DMS79 treated with DMSO at 0.1 percent for 48 hours (cell line): Measurements from ENCODE around the gene NPL.
A peak's percentile ranks its signal among the peaks of the same experiment; 100 is the strongest.

Experiments used
- DNase-seq: peaks from one replicate; lab custom pipeline; 2025; lab: John Stamatoyannopoulos, UW

The NPL gene

DNA sequence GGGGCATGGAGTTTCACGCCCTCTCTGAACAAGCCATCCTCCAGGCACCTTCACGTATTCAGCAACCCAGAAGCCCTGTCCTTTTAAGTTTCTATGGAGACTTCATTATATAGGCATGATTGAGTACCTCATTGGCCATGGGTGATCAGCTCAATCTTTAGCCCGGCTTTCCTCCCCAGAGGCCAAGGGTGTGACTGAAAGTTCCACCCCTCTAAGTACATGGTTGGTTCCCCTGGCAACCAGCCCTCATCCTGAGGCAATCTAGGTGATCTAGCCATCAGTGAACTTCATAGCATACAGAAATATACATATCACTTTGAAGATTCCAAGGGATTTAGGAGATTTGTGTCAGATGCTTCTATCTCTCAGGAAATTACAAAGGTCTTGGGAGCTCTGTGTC is 28.2 kb downstream of the NPL start:
- DNase-seq = no peak

DNA sequence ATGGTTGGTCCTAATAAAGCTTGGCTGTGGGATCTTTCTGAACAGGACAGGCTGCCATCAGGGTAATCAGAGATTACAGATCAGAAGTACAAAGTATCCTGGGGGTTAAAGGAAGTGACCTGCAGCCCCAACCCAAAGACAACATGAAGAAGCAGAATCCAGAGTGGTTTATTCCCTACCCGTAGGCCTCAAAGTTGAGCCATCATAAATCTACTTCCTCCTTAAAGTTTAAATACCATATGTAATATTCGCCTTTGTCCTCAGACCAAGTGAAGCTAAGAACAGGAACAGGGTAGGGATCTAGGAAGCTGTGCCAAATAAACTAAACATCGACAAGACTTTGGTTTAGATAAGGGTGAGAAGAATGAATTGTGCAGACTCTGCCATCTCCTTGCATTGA is 33.6 kb downstream of the NPL start:
- no peak for DNase-seq

- no peak for DNase-seq
Observed at GRCh38 chr1:182826892-182827291, 37.3 kb downstream of the NPL start.

GRCh38 chr1:182829285-182829932 is 39.8 kb downstream of the NPL start:
- no peak for DNase-seq

GRCh38 chr1:182833271-182833670 is 43.7 kb downstream of the NPL start:
- no peak for DNase-seq

GRCh38 chr1:182834326-182834725 is 44.8 kb downstream of the NPL start:
- DNase-seq = no peak

GRCh38 chr1:182835806-182836205 is 46.2 kb downstream of the NPL start:
- no peak for DNase-seq

DNA sequence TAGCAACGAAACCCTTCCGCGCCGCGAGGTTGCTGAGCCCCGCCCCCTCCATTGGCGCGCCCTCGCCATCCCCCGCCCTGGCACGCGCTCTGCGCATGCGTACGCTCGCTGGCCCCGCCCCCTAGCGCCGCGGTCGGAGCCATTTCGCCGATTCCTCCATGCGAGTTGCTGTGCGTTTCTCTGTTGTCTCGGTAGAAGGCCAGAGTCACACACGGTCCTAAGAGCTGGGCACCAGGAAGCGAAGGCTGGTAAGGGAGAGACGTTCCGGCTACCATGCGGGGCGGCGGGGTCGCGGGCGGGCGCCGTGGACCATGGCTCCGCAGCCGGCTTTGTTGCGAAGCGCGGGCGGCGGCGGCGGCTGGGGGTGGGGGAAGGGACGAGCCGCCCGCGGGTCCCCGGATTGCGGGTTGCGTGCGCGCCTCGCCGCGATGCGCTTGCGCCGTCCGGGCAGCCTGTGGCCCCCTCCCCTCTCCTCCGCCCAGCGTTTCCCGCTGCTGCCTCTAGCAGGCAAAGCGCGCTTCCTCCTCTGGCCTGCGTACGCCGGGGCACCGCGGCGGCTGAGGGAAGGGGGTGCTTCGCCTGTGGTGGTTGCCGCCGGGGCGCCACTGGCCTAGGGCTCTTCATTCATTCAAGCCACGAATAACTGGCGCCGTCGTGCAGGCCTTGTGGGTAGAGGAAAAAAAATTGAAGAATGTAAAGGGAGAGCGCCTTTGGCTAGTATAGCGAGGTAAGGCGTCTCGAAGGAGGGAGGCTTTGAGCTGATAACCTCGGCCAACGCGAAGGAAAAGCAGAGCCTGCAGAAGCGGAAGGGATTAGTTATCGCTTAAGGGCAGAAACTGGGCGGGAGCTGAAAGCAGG is 49.9 kb downstream of the NPL start, which contains the start of gene DHX9:
TSS of gene DHX9 (plus strand) at position 139 of the 858 bp plus-strand sequence. CDS start 3,220 bp downstream, outside the sequence.
- peak; percentile 89 for DNase-seq

DNA sequence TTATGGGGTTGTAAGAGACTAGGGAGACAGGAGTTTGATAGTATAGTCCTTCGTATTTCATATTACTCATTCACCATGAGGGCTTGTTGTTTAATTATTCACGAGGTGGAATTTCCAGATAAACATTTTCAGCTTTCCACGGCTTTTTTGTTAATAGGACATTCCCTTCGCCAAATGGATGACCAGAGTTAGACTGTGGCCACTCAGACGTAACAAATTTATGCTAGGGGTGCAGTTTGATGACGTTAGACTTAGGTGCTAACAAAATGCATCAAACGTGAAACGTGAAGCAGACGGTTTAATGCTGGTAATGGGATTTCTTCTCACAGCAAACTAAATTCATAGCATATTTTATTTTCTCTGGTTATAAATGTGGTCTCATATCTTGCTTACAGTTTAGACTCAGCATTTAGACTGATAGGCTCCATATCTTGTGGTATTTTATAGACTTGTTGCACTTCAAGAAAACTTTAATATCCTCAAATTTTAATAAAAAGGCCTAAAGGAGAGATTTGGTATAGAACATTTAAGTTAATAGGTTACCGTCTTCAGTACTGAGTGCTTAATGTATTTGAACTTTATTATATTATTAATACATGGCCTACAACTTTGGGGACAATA is 51.9 kb downstream of the NPL start:
- no peak for DNase-seq

- no peak for DNase-seq
Observed at GRCh38 chr1:182842265-182842664, 52.7 kb downstream of the NPL start.

- DNase-seq = no peak
Observed at GRCh38 chr1:182845379-182845778, 55.8 kb downstream of the NPL start.

GRCh38 chr1:182845894-182846293 is 56.3 kb downstream of the NPL start:
- DNase-seq = no peak

DNA sequence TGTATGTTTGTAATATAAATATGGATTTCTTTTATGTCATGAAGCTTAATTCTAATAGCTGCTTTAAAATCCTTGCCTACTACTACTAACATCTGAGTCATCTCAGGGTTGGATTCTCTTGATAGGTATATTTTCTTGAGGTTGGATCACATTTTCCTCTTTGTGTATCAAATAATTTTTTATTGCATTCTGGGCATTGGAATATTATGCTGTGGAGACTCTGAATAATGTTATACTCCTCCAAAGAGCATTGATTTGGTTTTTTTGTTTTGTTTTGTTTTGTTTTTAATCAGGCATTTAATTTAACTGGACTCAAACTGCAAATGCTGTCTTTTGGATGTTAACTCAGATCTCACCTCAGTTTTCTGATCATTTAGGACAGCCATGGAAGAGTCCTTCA is 57.5 kb downstream of the NPL start:
- no peak for DNase-seq

- DNase-seq = no peak
Observed at GRCh38 chr1:182848736-182849135, 59.2 kb downstream of the NPL start.

DNA sequence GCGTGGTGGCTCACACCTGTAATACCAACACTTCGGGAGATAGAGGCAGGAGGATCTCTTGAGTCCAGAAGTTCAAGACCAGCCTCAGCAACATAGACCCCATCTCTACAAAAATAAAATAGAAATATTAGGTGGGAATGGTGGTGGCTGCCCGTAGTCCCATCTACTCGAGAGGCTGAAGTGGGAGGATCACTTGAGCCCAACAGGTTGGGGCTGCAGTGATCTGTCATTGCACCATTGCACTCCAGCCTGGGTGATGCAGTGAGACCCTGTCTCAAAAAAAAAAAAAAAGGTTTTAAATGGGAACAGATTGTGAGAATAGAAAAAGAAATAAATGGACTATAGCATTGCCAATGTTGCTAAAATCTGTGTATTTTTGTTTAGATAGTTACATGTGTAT is 60.7 kb downstream of the NPL start:
- no peak for DNase-seq

GRCh38 chr1:182851825-182852224 is 62.3 kb downstream of the NPL start:
- no peak for DNase-seq

GRCh38 chr1:182855911-182856310 is 66.3 kb downstream of the NPL start:
- no peak for DNase-seq

GRCh38 chr1:182857212-182857611 is 67.6 kb downstream of the NPL start:
- no peak for DNase-seq

DNA sequence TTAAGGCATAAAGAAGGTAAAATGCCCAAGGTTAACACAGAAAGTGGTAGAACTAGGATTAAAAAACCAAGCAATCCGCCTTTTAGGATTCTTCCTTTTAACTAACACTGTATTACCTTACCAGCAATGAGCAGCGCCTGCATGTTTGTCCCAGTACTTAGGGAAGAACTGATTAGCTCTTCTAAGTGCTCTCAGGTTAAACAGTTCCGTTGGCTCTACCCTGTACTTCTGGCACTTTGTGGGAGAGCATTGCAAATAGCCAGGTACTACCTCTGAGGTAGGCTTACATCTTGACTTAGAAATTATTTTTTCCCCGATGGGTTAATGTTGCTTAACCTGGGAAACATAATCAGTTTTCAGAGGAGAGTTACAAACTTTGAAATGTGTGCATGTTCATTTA is 71.1 kb downstream of the NPL start:
- DNase-seq = no peak

- DNase-seq = no peak
Observed at GRCh38 chr1:182861994-182862393, 72.4 kb downstream of the NPL start.

GRCh38 chr1:182862827-182863226 is 73.3 kb downstream of the NPL start:
- no peak for DNase-seq

GRCh38 chr1:182863940-182864339 is 74.4 kb downstream of the NPL start:
- peak; percentile 10 for DNase-seq

GRCh38 chr1:182867861-182868260 is 78.3 kb downstream of the NPL start:
- DNase-seq = no peak
